RWPE1 (cell line): ENCODE data around the gene SCEL.

Source experiments
- CTCF ChIA-PET: fragments of 350-600 bp; sonication (Branson Sonifier 250); formaldehyde crosslinking; extraction: SDS; loops from one replicate; lab custom pipeline; 2021; lab: Yijun Ruan, JAX
- POLR2A ChIA-PET: fragments of 400-600 bp; formaldehyde crosslinking; extraction: SDS; loops from one replicate; lab custom pipeline; 2020; ENCODE audit warnings: antibody characterized with exemption; ENCODE audit not compliant: low non-redundant PET; lab: Yijun Ruan, JAX
- DNase-seq: peaks from one replicate; pipeline ENCODE4 v3.0.0; 2012; ENCODE audit warnings: low spot score
- H3K27ac ChIP-seq: fragments of 450-650 bp; 2 replicates; pipeline ENCODE4 v1.5.1; 2017
- CTCF ChIP-seq: fragments of 450-650 bp; conservative IDR thresholded peaks from 2 replicates; pipeline ENCODE4 v1.5.1; 2017; ENCODE audit warnings: low read depth, mild to moderate bottlenecking

The SCEL gene

GRCh38 chr13:77535448-77535847 lies at the start of gene SCEL:
Gene SCEL, plus strand, starts transcription at chr13:77535706. Its CDS starts 20,170 bp downstream, at chr13:77555876.
- ChIA-PET CTCF (interaction anchor here (0.5 kb wide), 1 partner anchor 507 kb away, joined by 3 read pairs; no protein-coding TSS in a partner anchor), POLR2A (no interaction called here)
- H3K27ac ChIP-seq: no peak within 1 kb of the TSS
- no peak for TF ChIP-seq CTCF
- peak; percentile 82 for DNase-seq

GRCh38 chr13:77489566-77490337 lies 45.8 kb upstream of the SCEL start:
- no peak overlapping the region for H3K27ac ChIP-seq
- TF ChIP-seq CTCF: no peak
- CTCF ChIA-PET: interaction anchor here (0.5 to 0.6 kb wide), 2 partner anchors 143 to 167 kb away, joined by 3 read pairs; no protein-coding TSS in a partner anchor
- POLR2A ChIA-PET: no interaction called here
- no peak for DNase-seq

GRCh38 chr13:77492982-77493381 lies 42.5 kb upstream of the SCEL start:
- CTCF ChIA-PET: interaction anchor here (0.6 to 2.0 kb wide), 10 partner anchors 10 to 167 kb away, joined by 3 to 15 read pairs (median 4); no protein-coding TSS in a partner anchor

GRCh38 chr13:77494226-77494625 lies 41.3 kb upstream of the SCEL start:
- no peak for DNase-seq
- H3K27ac ChIP-seq: no peak overlapping the region
- ChIA-PET POLR2A (no interaction called here), CTCF (no interaction called here)
- no peak for TF ChIP-seq CTCF

More at GRCh38 chr13:77492982-77493381, 42.5 kb upstream of the SCEL start:
- peak; percentile 64 for TF ChIP-seq CTCF
- no peak overlapping the region for H3K27ac ChIP-seq
- POLR2A ChIA-PET: no interaction called here
- peak; percentile 55 for DNase-seq

GRCh38 chr13:77497350-77497749 lies 38.2 kb upstream of the SCEL start:
- no peak for TF ChIP-seq CTCF
- H3K27ac ChIP-seq: no peak overlapping the region
- no peak for DNase-seq
- ChIA-PET CTCF (interaction anchor here (0.6 kb wide), 2 partner anchors 79 to 162 kb away, joined by 3 to 4 read pairs; no protein-coding TSS in a partner anchor), POLR2A (no interaction called here)

GRCh38 chr13:77497835-77498234 lies 37.7 kb upstream of the SCEL start:
- POLR2A ChIA-PET: no interaction called here
- CTCF ChIA-PET: interaction anchor here (0.6 kb wide), 2 partner anchors 80 to 161 kb away, joined by 3 to 4 read pairs; no protein-coding TSS in a partner anchor
- TF ChIP-seq CTCF: no peak
- no peak for DNase-seq
- no peak overlapping the region for H3K27ac ChIP-seq
